ENCODE measurements around the gene SZT2.
"Not testable (repeated sequence)": the region's sequence is repeated elsewhere in the genome, so short reads cannot be mapped to it uniquely, and the experiment has no call there.

The SZT2 gene

GRCh38 chr1:43398227-43398626 is 8.5 kb downstream of the SZT2 start:
- TF ChIP-seq CTCF (IDR thresholded peaks at IDR 0.05; ENCODE audit: low read length, missing control alignments), result no peak
- no peak for DNase-seq (ENCODE audit: low read depth)
- no peak overlapping the region for H3K4me3 ChIP-seq (replicated peaks; ENCODE audit: low read depth, low read length)

GRCh38 chr1:43400441-43400840 is 10.7 kb downstream of the SZT2 start:
- DNase-seq (ENCODE audit: low read depth); H3K4me3 ChIP-seq (replicated peaks; ENCODE audit: low read depth, low read length): not testable (repeated sequence)

GRCh38 chr1:43402089-43402865 is 12.6 kb downstream of the SZT2 start:
- TF ChIP-seq CTCF (IDR thresholded peaks at IDR 0.05; ENCODE audit: low read length, missing control alignments), result no peak
- DNase-seq (ENCODE audit: low read depth), result no peak
- no peak overlapping the region for H3K4me3 ChIP-seq (replicated peaks; ENCODE audit: low read depth, low read length)

GRCh38 chr1:43404353-43404752 is 14.7 kb downstream of the SZT2 start:
- DNase-seq (ENCODE audit: low read depth), result no peak
- no peak overlapping the region for H3K4me3 ChIP-seq (replicated peaks; ENCODE audit: low read depth, low read length)
- TF ChIP-seq CTCF (IDR thresholded peaks at IDR 0.05; ENCODE audit: low read length, missing control alignments), result no peak

GRCh38 chr1:43405219-43405875 is 15.6 kb downstream of the SZT2 start:
- no peak overlapping the region for H3K4me3 ChIP-seq (replicated peaks; ENCODE audit: low read depth, low read length)
- no peak for DNase-seq (ENCODE audit: low read depth)
- no peak for TF ChIP-seq CTCF (IDR thresholded peaks at IDR 0.05; ENCODE audit: low read length, missing control alignments)

- TF ChIP-seq CTCF (IDR thresholded peaks at IDR 0.05; ENCODE audit: low read length, missing control alignments), result no peak
- no peak overlapping the region for H3K4me3 ChIP-seq (replicated peaks; ENCODE audit: low read depth, low read length)
- no peak for DNase-seq (ENCODE audit: low read depth)
Observed at GRCh38 chr1:43405876-43406234, 16.2 kb downstream of the SZT2 start.

GRCh38 chr1:43410571-43410970 is 20.9 kb downstream of the SZT2 start:
- no peak for DNase-seq (ENCODE audit: low read depth)
- TF ChIP-seq CTCF (IDR thresholded peaks at IDR 0.05; ENCODE audit: low read length, missing control alignments), result no peak
- H3K4me3 ChIP-seq (replicated peaks; ENCODE audit: low read depth, low read length), result no peak overlapping the region

- not testable (repeated sequence) for H3K4me3 ChIP-seq (replicated peaks; ENCODE audit: low read depth, low read length); DNase-seq (ENCODE audit: low read depth)
Observed at GRCh38 chr1:43413426-43413825, 23.7 kb downstream of the SZT2 start.
